Gastroesophageal sphincter (tissue), 3 donors: ENCODE data around the gene WDR37.

ENCODE experiments used
- CTCF ChIP-seq, 4 experiments: fragments of 200-600 bp in 2 of 4; fragments of 450-650 bp in 2 of 4; sonication (generic) in 1 of 4; IDR thresholded peaks; one replicate each; pipeline ENCODE4 v1.5.1; 2017 to 2019; ENCODE audit warnings: antibody characterized with exemption in 4 of 4, mild to moderate bottlenecking in 2 of 4, moderate library complexity in 2 of 4
- POLR2AphosphoS5 ChIP-seq: sonication (generic); formaldehyde crosslinking; IDR thresholded peaks from one replicate; pipeline ENCODE4 v1.6.1; 2017; ENCODE audit warnings: antibody characterized with exemption

- TF ChIP-seq POLR2AphosphoS5 (no peak), CTCF (IDR thresholded peaks at IDR 0.05) (no peak)
Observed at GRCh38 chr10:1166101-1166827, 110.1 kb downstream of the WDR37 start.
